ENCODE measurements around the gene OSBPL5. TPM values are rescaled to one million over a fixed set of nuclear protein-coding genes. Genes with fewer than 3 reads are reported as not detected.

OSBPL5 gene
- total RNA-seq, 4 donors from 2014 or later: 14.1 to 67.6 (median 31.8) TPM

- ATAC-seq (ENCODE audit: low FRiP score) (no peak), DNase-seq (ENCODE audit: low spot score) (no peak)
- no peak for TF ChIP-seq CTCF (IDR thresholded peaks at IDR 0.05)
Measured at GRCh38 chr11:3192511-3193372, 27.6 kb upstream of the OSBPL5 start.

GRCh38 chr11:3191586-3192324 is 26.6 kb upstream of the OSBPL5 start:
- no peak for TF ChIP-seq CTCF (IDR thresholded peaks at IDR 0.05)
- DNase-seq (ENCODE audit: low spot score) (no peak), ATAC-seq (ENCODE audit: low FRiP score) (no peak)

- ATAC-seq (ENCODE audit: low FRiP score) (no peak), DNase-seq (ENCODE audit: low spot score) (no peak)
- TF ChIP-seq CTCF (IDR thresholded peaks at IDR 0.05): no peak
Measured at GRCh38 chr11:3190600-3190999, 25.5 kb upstream of the OSBPL5 start.

- no peak for DNase-seq (ENCODE audit: low spot score)
- ATAC-seq (ENCODE audit: low FRiP score): no peak
- TF ChIP-seq CTCF (IDR thresholded peaks at IDR 0.05): no peak
Measured at GRCh38 chr11:3189886-3190583, 24.9 kb upstream of the OSBPL5 start.

- DNase-seq (ENCODE audit: low spot score): no peak
- no peak for TF ChIP-seq CTCF (IDR thresholded peaks at IDR 0.05)
- no peak for ATAC-seq (ENCODE audit: low FRiP score)
Measured at GRCh38 chr11:3189196-3189843, 24.2 kb upstream of the OSBPL5 start.

GRCh38 chr11:3188496-3189195 is 23.5 kb upstream of the OSBPL5 start:
- DNase-seq (ENCODE audit: low spot score): no peak
- no peak for ATAC-seq (ENCODE audit: low FRiP score)
- no peak for TF ChIP-seq CTCF (IDR thresholded peaks at IDR 0.05)

Measured in omental fat pad (tissue), 4 donors.